Measurements from ENCODE around the gene ALDH3B2.
"Not testable (repeated sequence)": the region's sequence is repeated elsewhere in the genome, so short reads cannot be mapped to it uniquely, and the experiment has no call there.

The ALDH3B2 gene

DNA sequence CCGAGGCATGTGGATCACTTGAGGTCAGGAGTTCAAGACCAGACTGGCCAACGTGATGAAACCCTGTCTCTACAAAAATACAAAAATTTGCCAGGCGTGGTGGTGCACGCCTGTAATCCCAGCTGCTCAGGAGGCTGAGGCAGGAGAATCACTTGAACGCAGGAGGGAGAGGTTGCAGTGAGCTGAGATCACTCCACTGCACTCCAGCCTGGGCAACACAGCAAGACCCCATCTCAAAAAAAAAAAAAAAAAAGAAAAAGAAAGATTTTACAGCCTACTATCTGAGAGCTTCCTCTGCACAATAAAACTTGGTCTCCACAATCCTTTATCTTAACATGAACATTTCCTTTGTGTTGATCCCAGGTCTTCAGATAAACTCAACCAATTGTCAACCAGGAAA lies 13.7 kb downstream of the ALDH3B2 start:
- not testable (repeated sequence) for DNase-seq

DNA sequence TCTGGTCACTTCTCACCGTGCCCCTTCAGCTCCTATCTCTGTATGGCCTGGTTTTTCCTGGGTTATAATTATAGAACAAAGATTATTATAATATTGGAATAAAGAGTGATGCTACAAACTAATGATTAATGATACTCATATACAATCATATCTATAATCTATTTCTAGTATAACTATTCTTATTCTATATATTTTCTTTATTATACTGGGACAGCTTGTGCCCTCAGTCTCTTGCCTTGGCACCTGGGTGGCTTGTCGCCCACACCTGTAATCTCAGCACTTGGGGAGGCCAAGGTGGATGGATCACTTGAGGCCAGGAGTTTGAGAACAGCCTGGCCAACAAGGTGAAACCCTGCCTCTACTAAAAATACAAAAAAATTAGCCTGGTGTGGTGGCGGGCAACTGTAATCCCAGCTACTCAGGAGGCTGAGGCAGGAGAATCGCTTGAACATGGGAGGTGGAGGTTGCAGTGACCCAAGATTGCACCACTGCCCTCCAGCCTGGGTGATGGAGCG lies 14.7 kb downstream of the ALDH3B2 start:
- DNase-seq, result not testable (repeated sequence)

DNA sequence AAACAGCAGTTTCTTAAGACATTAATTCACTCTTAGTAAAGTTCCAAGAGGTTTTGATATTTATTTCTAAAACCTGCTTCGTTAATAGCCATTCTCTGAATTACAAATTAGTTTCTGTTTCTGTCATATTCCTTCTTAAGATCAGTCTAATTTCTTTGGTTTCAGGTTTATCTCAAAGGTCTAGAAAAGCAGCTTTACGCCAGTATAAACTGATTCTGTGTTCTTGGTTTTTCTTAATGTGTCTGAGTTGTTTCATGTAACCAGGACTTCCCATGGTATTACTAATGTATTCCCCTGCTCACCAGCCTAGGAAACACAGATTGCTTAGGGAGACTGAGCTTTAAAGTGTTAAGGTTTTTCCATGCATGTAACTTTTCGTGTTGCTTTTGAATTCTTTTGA lies 17.1 kb downstream of the ALDH3B2 start:
- no peak for DNase-seq

DNA sequence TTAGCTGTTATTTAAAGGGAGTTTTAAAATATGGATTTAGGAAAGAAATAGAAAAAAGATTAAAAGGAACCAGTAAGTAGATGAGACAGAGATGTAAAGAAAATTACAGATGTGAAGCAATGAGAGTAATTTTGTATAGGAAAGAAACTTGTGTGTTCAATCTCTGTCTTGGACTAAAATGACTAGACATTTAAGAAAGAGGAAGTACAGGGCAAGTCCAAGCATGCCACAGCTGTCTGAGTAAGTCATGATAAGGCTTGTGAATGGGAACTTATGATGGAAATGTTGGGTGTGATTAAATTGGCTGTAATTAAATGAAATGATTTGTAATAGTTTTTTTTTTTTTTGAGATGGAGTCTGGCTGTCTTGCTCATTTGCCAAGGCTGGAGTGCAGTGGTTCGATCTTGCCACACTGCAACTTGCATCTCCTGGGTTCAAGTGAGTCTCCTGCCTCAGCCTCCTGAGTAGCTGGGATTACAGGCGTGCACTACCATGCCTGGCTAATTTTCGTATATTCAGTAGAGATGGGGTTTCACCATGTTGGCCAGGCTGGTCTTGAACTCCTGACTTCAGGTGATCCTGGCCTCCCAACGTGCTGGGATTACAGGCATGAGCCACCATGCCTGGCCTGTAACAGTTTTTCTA lies 18.0 kb downstream of the ALDH3B2 start:
- no peak for DNase-seq

DNA sequence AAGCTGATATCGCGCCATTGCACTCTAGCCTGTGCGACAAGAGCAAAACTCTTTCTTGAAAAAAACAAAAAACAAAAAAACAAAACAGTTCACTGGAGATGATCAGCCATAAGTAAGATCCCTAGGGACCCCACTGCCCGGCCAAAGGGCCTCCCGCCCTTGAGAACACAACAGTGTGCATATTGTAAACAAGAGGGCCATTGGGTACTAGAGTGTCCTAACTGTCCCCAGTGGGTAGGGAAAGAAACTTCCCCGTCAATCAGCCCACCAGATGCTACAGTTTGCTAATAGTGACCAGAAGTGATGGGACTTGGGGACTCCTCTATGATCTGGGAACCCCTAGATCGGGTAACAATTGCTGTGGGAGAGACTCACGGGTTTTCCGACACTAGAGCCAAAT lies 20.2 kb downstream of the ALDH3B2 start:
- no peak for DNase-seq

DNA sequence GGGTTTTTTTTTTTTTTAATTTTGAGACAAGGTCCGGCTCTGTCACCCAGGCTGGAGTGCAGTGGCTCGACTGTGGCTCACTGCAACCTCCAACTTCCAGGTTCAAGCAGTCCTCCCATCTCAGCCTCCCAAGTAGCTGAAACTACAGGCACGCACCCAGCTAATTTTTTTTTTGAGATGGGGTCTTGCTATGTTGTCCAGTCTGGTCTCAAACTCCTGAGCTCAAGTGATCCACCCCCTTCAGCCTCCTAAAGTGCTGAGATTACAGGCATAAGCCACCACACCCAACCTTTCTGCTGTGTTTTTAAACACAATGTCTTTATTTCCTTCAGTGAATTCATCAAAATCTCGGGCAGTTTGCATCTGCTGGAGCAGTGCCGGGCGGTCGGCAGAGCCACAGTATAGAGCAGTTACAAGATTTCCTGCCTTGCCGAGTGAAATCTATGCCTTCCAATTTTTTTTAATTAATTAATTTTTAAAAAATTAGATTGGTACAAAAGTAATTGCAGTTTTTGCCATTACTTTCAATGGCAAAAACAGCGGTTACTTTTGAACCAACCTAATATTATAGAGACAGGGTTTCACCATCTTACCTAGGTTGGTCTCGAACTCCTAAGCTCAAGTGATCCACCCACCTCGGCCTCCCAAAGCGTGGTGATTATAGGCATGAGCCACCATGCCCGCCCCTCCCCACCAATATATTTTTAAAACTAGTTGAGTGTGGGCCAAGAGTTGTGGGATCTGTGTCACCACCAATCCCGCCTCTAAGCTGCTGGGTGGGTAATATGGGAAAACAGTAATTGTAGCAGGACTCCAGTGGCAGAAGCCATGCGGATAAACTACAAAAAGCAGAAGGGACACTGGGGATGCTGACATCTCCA lies 21.2 kb downstream of the ALDH3B2 start:
- DNase-seq, result no peak

DNA sequence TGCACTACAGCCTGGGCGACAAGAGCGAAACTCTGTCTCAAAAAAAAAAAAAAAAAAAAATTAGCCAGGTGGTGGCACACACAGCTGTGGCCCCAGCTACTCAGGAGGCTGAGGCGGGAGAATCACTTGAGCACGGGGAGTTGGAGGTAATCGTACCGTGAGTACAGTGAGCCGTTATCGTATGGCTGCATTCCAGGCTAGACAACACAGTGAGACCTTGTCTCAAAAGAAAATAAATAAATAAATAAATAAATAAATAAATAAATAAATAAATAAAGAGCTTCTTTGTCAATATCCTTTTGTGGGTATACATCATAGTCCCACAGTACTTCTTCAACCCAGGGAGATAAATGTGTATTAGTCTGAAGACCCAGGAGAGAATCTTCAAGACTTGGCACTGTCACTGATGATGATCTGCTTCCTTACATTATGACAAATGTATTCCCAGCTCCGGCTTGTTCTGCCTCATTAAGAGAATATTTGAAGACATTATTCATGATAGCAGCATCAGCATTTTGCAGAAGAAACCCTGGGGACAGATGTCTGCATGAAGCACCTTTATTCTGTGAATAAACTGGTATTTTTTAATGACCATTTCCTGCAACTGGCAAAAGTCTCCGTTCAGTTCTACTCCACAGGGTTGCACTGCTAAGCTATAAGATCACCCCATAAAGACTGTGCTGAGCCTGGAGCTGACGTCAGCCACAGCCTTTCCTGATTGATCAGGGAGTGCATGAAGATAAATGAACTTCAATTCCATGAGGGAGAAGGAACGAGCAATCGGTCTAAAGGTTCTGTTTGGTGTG lies 22.2 kb downstream of the ALDH3B2 start:
- DNase-seq, result no peak

DNA sequence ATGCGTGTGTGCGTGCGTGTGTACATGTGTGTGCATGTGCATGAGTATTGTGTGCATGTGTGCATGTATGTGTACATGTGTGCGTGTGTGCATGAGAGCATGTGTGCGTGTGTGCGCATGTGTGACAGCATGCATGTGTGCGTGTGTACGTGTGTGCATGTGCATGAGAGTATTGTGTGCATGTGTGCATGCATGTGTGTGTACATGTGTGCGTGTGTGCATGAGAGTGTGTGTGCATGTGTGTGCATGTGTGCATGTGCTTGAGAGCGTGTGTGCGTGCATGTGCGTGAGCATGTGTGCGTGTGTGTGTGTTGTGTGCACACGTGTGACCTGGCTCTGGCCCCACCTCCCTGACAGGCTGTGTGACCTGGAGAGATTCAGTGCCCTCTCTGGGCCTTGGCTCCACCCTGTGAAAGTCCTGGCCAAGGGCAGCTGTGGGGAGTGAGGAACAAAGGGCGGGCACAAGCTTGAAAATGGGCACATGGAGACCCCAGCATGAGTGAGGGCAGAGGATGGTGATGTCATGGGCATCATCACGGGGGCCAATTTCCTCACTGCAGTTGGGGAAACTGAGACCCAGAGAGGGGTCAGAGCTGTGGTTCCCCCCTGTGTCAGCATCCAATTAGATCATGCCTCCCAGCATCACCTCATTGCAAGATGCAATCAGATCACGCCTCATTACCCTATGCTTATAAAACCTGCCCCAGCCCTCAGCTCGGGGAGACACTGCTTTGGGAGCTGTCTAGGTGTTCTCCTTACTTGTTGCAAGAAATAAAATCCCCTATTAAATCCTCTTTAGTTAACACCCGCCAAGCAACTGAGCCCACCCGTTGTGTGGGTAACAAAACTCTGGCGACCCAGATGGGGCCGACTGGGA lies 24.6 kb downstream of the ALDH3B2 start:
- no peak for DNase-seq

DNA sequence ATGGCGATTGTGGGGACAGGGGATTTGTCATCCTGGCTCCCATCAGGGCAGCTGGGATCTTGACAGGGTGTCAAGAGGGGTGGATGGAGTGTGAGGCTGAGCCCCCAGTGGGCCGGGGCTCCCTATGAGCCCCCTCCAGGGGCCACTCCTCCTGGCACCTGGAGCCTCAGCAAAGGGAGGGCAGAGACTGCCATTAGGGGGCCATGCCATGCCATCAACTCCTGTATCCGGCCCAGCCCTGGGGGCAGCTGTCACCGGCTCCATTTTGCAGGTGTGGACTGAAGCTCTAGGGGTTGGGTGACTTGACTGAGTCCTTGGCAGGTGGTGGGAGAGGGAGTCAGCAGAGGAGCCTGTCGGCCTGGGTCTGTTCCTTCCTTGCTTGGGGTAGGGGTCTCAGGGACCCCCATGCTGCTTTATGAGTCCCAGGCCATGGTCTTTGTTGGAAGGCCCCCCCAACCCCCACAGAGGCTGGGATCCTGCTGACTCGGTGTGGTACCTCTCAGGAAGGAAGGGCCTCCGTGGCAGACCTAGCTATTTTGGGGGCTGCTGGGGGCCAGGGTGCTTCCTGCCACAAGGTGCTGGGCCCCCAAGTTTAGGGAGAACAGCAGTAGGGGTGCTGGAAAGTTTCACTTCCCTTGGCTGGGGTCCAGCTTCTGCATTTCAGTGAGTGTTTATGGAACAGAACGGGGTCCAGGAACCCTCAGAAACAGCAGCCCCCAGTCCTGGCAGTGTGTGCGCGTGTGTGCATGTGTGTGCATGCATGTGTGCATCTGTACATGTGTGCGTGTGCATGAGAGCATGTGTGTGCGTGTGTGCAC lies 25.4 kb downstream of the ALDH3B2 start:
- no peak for DNase-seq

DNA sequence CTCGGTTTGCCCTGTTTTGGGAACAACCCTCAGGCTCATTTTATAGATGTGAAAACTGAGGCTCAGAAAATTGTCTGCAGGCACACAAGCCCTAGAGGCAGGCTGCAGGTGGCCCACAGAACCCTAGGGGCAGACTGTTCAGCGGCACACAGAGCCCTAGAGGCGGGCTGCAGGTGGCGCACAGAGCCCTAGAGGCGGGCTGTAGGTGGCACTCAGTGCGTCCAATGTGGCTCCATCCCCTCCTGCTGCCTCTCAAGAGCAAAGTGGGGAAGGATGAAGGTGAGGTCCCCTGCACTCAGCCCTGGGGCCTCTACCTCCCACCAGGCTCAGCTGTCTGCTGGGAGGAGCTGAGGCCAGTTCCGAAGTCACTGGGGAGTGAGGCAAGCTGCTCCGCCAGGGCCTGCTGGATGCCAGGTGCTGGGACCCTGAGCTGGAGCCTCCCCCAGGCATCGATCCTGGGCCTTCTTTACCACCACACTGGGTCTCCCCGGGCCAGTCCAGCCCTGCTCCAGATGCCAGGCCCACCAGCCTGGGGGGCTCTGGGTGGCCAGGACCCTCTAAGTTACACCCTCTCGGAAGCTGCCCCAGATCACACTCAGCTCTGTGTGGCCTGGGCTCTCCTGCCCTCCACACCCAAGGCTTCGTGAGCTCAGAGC lies 26.2 kb downstream of the ALDH3B2 start:
- DNase-seq, result no peak

DNA sequence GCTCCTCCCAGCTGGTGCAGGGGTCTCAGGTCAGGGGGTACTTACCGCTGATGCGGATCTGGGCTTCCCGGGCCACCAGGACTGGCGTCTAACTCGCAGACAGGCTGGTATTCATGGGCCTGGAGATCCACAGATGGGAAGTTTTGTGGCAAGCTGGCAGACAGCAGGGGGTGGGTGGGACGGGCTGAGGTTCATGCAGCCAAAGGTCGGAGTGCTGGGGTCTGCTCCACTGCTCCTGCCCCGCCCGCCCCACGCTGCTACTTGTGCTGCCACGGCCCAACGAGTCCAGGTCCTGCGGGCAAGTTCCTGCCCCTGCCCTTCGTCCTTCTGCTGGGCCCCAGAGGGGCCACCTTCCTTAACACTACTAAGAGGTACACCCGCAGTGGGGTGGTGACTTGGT lies 27.0 kb downstream of the ALDH3B2 start:
- DNase-seq, result no peak

DNA sequence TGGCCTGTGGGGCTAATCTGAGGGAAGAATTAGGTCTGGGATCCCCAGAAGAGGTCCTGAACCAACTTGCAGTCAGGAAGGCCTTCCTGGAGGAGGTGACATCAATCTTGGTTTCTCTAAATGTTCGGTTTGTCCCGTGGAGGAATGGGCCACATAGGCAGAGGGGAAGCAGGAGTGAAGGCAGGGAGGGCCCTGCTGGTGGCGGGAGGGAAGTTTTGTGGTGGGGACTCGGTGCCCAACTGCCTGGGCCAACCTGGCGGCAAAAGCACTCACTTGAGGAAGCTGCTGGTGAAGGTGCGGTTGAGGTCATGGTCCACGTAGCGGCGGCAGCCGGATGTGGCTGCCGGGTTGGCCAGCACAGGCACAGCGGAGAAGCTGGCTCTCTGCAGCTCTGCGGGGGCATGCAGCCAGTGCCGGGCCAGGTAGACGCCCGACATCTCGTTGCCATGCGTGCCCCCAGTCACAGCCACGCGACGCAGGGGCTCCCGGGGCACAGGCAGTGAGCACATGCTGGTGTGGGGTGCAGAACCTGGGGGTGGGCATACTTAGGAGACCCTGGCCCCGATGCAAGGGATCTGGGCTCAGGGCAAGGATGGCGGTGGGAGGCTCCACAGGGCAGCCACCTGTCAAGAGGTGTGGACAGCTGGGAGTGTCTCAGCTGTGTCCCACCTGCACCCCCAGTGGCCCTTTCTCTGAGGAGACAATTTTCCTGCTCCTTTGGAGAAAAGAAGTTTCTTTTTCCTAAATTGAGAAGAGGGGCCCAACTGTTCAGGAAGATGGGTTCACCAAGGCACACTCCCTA lies 27.7 kb downstream of the ALDH3B2 start:
- DNase-seq, result no peak

DNA sequence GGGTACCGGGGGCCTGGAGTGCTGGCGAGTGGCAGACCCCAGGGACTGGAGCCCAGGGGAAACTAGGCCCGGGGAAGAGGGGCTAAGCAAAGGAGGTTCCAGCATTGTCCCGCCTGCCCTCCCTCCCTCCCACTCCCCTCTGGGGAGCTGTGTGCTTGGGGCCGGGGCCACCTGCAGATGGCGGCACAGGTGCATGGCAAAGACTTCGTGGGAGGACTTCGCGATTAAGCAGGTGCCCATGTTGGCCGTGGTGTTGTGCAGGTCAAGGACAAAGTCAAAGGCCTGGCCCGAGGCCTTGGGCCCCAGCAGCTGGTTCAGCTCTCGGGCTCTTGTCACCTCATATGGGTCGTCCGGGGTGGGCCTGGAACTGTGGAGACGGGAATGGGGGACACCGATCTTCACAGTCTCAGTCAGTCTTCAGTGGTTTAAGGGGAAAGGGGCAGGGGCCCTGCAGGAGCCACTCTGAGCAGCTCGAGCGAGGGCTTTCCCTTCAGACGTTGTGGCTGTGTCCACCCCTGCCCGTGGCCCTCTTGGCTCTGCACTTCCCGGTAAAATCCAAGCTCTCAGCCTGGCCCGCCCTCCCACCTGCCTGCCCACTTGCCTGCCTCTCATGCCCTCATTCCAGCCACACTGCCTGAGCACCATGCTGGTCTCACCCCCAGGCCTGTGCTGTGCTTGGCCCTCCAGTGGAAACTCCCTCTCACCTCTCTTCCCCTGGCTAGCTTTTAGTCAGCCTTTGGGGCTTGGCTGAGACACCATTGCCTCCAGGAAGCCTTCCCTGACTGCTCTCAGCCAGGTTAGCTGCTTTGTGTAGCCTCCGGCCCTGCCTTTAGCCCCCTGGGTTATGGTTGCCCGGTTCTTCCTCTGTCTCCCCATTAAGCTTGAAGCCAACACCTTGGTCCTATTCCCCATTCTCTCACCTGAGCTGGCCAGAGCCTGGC lies 28.6 kb downstream of the ALDH3B2 start:
- no peak for DNase-seq

DNA sequence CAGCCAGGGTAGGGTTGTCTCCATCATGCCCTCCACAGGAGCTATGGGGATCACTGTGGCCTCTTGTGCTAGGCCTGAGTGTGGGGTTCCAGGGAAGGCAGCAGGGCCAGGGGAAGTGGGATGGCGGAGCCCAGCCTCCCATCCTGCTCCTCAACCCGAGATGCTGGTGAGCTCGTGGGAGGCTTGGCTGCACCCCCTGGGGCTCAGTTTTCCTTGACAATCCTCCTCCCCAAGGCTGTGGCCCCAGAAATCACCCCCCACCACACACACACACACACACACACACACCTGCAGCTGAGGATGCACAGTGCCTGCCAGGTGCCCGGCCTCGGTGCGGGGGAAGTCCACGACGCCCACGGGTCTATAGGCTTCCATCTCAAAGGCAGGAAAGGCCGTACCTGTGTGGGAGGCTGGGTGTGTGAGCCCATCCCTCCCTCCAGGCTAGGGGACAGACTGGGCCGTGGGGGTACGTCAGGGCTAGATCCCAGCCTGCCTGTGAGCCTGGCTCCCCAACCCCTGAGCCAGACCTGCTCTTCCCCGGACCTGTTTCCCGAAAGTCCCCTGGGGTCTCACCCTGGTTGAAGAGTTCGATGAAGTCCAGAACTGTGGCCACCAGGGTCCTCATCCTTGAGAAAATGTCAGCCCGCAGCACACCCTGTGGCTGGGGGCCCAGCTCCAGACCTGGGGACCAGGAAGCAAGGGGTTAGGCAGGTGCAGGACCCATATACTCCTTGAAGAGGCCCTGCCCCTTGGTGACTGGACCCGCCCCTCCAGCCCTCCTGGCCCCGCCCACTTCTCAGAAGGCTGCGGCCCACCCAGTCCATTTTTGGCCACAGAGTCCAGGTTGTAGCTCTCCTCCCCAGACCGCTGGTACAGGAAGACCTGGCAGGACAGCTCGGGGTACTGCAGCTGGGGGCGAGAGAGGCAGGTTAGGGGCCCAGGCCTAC lies 29.7 kb downstream of the ALDH3B2 start:
- no peak for DNase-seq

DNA sequence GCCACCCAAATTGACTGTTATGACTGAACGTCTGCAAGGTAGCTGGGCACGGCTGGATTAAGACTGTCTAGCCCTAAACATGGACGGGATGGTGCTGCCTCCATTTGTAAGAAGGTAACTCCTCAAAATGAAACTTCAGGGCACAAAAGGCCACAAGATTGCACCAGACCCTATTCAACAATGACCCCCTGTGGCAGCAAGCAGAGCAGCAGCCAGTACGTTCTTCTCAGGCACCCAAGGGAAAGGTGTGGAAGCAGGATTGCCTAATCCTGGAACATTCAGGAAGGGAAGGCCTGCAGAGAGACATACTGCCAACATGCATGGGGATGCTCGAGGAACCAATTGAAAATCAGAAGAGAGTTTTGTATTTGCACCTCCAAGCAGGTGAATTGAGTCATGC lies 30.4 kb downstream of the ALDH3B2 start:
- no peak for DNase-seq

DNA sequence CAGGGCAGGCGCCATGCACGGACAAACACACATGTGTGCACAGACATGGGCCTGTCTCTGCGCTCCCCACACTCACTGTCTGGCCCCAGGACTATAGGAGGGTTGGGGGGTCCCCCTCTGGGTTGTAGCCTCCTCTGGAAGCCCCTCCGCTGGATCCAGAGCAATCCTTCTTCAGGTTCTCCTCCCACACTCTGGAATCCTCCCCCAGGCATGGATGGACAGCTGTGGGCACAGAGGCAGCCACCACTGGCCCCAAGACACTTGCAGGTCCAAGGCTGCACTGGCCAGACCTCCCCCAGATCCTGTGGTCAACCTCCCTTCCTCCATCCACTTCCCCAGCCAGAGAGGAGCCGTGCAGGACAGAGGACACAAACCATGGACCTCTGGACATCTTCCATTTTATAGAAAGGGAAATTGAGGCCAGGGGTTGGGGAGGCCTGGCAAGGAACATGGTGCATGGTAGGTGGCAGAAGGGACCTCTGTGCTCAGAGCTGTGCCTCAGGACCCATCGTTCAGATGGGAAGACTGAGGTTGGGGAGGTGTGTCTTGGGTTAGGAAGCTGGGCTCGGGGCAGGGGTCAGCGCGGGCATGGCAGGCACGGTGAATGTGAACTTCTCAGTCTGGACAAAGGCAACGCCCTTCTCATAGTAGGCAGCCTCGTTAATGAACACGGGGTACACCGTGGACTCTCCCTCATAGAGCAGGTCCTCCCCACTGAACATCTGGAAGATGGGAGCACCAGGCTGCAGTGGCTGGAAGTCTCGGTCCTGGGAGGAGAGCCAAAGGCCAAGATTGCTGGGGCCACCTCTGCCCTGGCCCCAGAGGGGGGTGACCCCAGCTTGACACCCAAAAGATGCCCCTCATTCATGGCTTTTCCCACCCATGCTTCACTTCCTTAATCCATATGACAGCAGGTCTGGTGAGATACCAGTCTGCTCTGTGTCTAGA lies 32.0 kb downstream of the ALDH3B2 start:
- DNase-seq, result no peak
